ENCODE data around the gene E2F8. TPM values are rescaled to one million over a fixed set of nuclear protein-coding genes. Genes with fewer than 3 reads are reported as not detected.
A peak's percentile ranks its signal among the peaks of the same experiment; 100 is the strongest.

Gene E2F8
- total RNA-seq, 4 donors from 2014 or later, result 4.0 to 11.7 (median 4.7) TPM

- no peaks in the 10 kb centered on the region for H3K9me3 ChIP-seq
- H3K27ac ChIP-seq, result peak overlapping the region; percentile 3 to 67 (median 46)
- WGBS, 2 donors, result 23 to 37% methylated on average over 6 of the region's 6 CpGs
- no peaks in the 10 kb centered on the region for H3K27me3 ChIP-seq
- intact Hi-C loops (cut with DNase I), result no loop called here
- TF ChIP-seq CTCF (IDR thresholded peaks at IDR 0.05) (no peak), POLR2A (IDR thresholded peaks at IDR 0.05) (no peak)
- peaks cover 0 to 18% (median 5%) of the 10 kb centered on the region in 3 donors for H3K4me1 ChIP-seq
- DNase-seq, result no peak
- no peaks in the 10 kb centered on the region for H3K36me3 ChIP-seq
- H3K4me3 ChIP-seq, result no peak overlapping the region
Observed at GRCh38 chr11:19232910-19233503, 7.7 kb downstream of the E2F8 start.

GRCh38 chr11:19229671-19230070 lies 11.1 kb downstream of the E2F8 start:
- Histone ChIP-seq H3K27ac (no peak overlapping the region), H3K9me3 (no peaks in the 10 kb centered on the region), H3K4me1 (peaks cover 0 to 10% (median 5%) of the 10 kb centered on the region in 3 donors), H3K4me3 (no peak overlapping the region), H3K36me3 (peaks cover 0 to 8% (median 0%) of the 10 kb centered on the region in 3 donors), H3K27me3 (no peaks in the 10 kb centered on the region)
- no peak for TF ChIP-seq POLR2A (IDR thresholded peaks at IDR 0.05)
- no peak for TF ChIP-seq CTCF (IDR thresholded peaks at IDR 0.05)
- WGBS, 2 donors, result 82 to 92% methylated on average over 2 to 4 of the region's 5 CpGs
- DNase-seq, result no peak
- intact Hi-C loops (cut with DNase I), result no loop called here

- Histone ChIP-seq H3K27ac (no peak overlapping the region), H3K27me3 (no peaks in the 10 kb centered on the region), H3K4me1 (peaks cover 0 to 10% (median 5%) of the 10 kb centered on the region in 3 donors), H3K4me3 (no peak overlapping the region), H3K36me3 (peaks cover 0 to 11% (median 0%) of the 10 kb centered on the region in 3 donors), H3K9me3 (no peaks in the 10 kb centered on the region)
- intact Hi-C loops (cut with DNase I), result no loop called here
- DNase-seq, result no peak
- 60 to 75% methylated on average over 3 of the region's 3 CpGs for WGBS, 2 donors
- TF ChIP-seq POLR2A (IDR thresholded peaks at IDR 0.05), result no peak
Observed at GRCh38 chr11:19228968-19229367, 11.8 kb downstream of the E2F8 start.

- DNase-seq, result no peak
- no peaks in the 10 kb centered on the region for H3K27me3 ChIP-seq
- H3K27ac ChIP-seq, result no peak overlapping the region
- H3K4me3 ChIP-seq, result no peak overlapping the region
- H3K4me1 ChIP-seq, result peaks cover 0 to 5% (median under 1%) of the 10 kb centered on the region in 3 donors
- TF ChIP-seq CTCF (IDR thresholded peaks at IDR 0.05) (no peak), POLR2A (IDR thresholded peaks at IDR 0.05) (no peak)
- H3K9me3 ChIP-seq, result no peaks in the 10 kb centered on the region
- intact Hi-C loops (cut with DNase I), result no loop called here
- peaks cover 0 to 11% (median 0%) of the 10 kb centered on the region in 3 donors for H3K36me3 ChIP-seq
- WGBS, 2 donors, result 83 to 88% methylated on average over 6 of the region's 6 CpGs
Observed at GRCh38 chr11:19226378-19227195, 14.2 kb downstream of the E2F8 start.

GRCh38 chr11:19225581-19225980 lies 15.2 kb downstream of the E2F8 start:
- H3K4me3 ChIP-seq, result no peak overlapping the region
- H3K36me3 ChIP-seq, result peaks cover 0 to 11% (median 0%) of the 10 kb centered on the region in 3 donors
- DNase-seq, result no peak
- no peaks in the 10 kb centered on the region for H3K27me3 ChIP-seq
- intact Hi-C loops (cut with DNase I), result no loop called here
- no peaks in the 10 kb centered on the region for H3K9me3 ChIP-seq
- no peak overlapping the region for H3K27ac ChIP-seq
- H3K4me1 ChIP-seq, result peaks cover 0 to 15% (median 3%) of the 10 kb centered on the region in 3 donors
- WGBS, 2 donors, result 96 to 100% methylated on average over 3 of the region's 3 CpGs
- TF ChIP-seq POLR2A (IDR thresholded peaks at IDR 0.05) (no peak), CTCF (IDR thresholded peaks at IDR 0.05) (no peak)
